K562 (cell line): ENCODE results near the gene SAT2. TPM values are rescaled to one million over a fixed set of nuclear protein-coding genes. Genes with fewer than 3 reads are reported as not detected.

Source experiments
- ATAC-seq: fragments of 200-7000 bp; cut with Tn5 transposase; 3 replicates; pipeline ENCODE4 v1.9.1; 2020; ENCODE audit warnings: moderate library complexity
- BruUV-seq: library from RNA; stranded (reverse); fragments of 400-500 nt; replicated peaks from 2 replicates; lab custom pipeline; 2021; lab: Mats Ljungman, UMichigan
- CTCF ChIA-PET: fragments of 300-600 bp; formaldehyde crosslinking; extraction: SDS; loops from one replicate; lab custom pipeline; 2021; ENCODE audit warnings: low intra/inter-chr PET ratio; lab: Yijun Ruan, JAX
- POLR2A ChIA-PET: fragments of 300-600, 350-650 bp; sonication (Branson Sonifier 250); formaldehyde crosslinking; extraction: SDS; loops from one replicate; lab custom pipeline; 2021; ENCODE audit warnings: antibody characterized with exemption, inconsistent platforms; lab: Yijun Ruan, JAX
- DNase-seq, 4 experiments: peaks; one replicate each; pipeline versions ENCODE4 v3.0.0 to v3.0.0-alpha.2; 2011 to 2018; ENCODE audit warnings: low spot score in 3 of 4, mixed read lengths in 3 of 4; ENCODE audit errors: extremely low read depth in 1 of 4
- FAIRE-seq: peaks from 2 replicates; lab custom pipeline; 2011; peaks lifted over from hg19 to GRCh38; lab: Jason Lieb, UNC
- H2AFZ ChIP-seq: 2 replicates; pipeline ENCODE4 v1.6.0; 2011; ENCODE audit warnings: low read depth, low read length, control low read depth, inconsistent platforms
- H3K27ac ChIP-seq: fragments of 200-600 bp; 3 replicates; pipeline ENCODE4 v1.8.0; 2011; ENCODE audit warnings: low read depth, mild to moderate bottlenecking, control low read depth, inconsistent platforms, low read length, moderate library complexity, mixed read lengths; ENCODE audit errors: extremely low read depth
- H3K27me3 ChIP-seq, 2 experiments: fragments of 300-600 bp in 1 of 2; 2 replicates in 1 of 2; 3 replicates in 1 of 2; pipeline versions ENCODE4 v1.6.0 to v1.8.0; 2011; ENCODE audit warnings: inconsistent platforms in 2 of 2, low read length in 2 of 2, mild to moderate bottlenecking in 1 of 2, mixed read lengths in 1 of 2, moderate library complexity in 1 of 2; ENCODE audit not compliant: control insufficient read depth in 2 of 2, insufficient read depth in 2 of 2
- H3K36me3 ChIP-seq: fragments of 300-600 bp; 3 replicates; pipeline ENCODE4 v1.8.0; 2011; ENCODE audit warnings: mild to moderate bottlenecking, low read length, inconsistent platforms; ENCODE audit not compliant: control insufficient read depth, insufficient read depth
- H3K4me1 ChIP-seq, 2 experiments: fragments of 200-600 bp in 1 of 2; replicated peaks in 1 of 2; 2 replicates in 1 of 2; 3 replicates in 1 of 2; pipeline versions ENCODE4 v1.5.1 to v1.8.0; 2011; ENCODE audit warnings: inconsistent platforms in 2 of 2, low read length in 2 of 2, mild to moderate bottlenecking in 1 of 2, mixed read lengths in 1 of 2, moderate library complexity in 1 of 2; ENCODE audit not compliant: control insufficient read depth in 2 of 2, insufficient read depth in 2 of 2
- H3K4me2 ChIP-seq: 2 replicates; pipeline ENCODE4 v1.6.1; 2011; ENCODE audit warnings: low read length, control low read depth, inconsistent platforms, mixed read lengths; ENCODE audit not compliant: insufficient read depth
- H3K4me3 ChIP-seq: fragments of 200-600 bp; sonication (generic), shearing (Covaris generic); 2 replicates; pipeline ENCODE4 v1.5.1; 2016; ENCODE audit warnings: control low read depth, inconsistent platforms
- H3K79me2 ChIP-seq: fragments of 200-600 bp; 3 replicates; pipeline ENCODE4 v1.8.0; 2011; ENCODE audit warnings: low read length, inconsistent platforms; ENCODE audit not compliant: control insufficient read depth, insufficient read depth
- H3K9ac ChIP-seq, 2 experiments: 2 replicates each; pipeline versions ENCODE4 v1.6.0 to v1.6.1; 2011; ENCODE audit warnings: low read depth in 2 of 2, low read length in 2 of 2, control low read depth in 1 of 2, inconsistent platforms in 1 of 2, mild to moderate bottlenecking in 1 of 2, mixed read lengths in 1 of 2; ENCODE audit not compliant: insufficient read depth in 1 of 2
- H3K9me1 ChIP-seq: one replicate; pipeline ENCODE4 v1.6.0; 2011; ENCODE audit warnings: inconsistent platforms, mild to moderate bottlenecking, low read length, moderate library complexity; ENCODE audit not compliant: control insufficient read depth, insufficient read depth
- H3K9me3 ChIP-seq: replicated peaks from 2 replicates; pipeline ENCODE4 v1.5.1; 2011; ENCODE audit warnings: low read depth, low read length, inconsistent platforms; ENCODE audit not compliant: control insufficient read depth, insufficient read depth
- H4K20me1 ChIP-seq: replicated peaks from 2 replicates; pipeline ENCODE4 v1.6.1; 2011; ENCODE audit warnings: low read length, inconsistent platforms, mixed read lengths; ENCODE audit not compliant: control insufficient read depth, insufficient read depth
- CCAR2 ChIP-seq: fragments of 200-400 bp; formaldehyde crosslinking; IDR thresholded peaks from 2 replicates; pipeline ENCODE4 v1.6.1; 2017; ENCODE audit warnings: mild to moderate bottlenecking, low read depth, low read length
- CHD1 ChIP-seq: fragments of 200-600 bp; sonication (generic); IDR thresholded peaks from one replicate; pipeline ENCODE4 v1.6.1; 2012; ENCODE audit warnings: mild to moderate bottlenecking, moderate library complexity, low read length, inconsistent platforms
- ETV5 ChIP-seq: sonication (generic); formaldehyde crosslinking; IDR thresholded peaks from 2 replicates; pipeline ENCODE4 v1.4.0; 2020; ENCODE audit warnings: low read depth, mild to moderate bottlenecking, missing genetic modification reagents
- FOXJ3 ChIP-seq: sonication (generic); formaldehyde crosslinking; IDR thresholded peaks from 2 replicates; pipeline ENCODE4 v1.4.0; 2020; ENCODE audit warnings: mild to moderate bottlenecking, missing genetic modification reagents
- GABPB1 ChIP-seq: sonication (generic); formaldehyde crosslinking; IDR thresholded peaks from 2 replicates; pipeline ENCODE4 v1.8.0; 2022; ENCODE audit warnings: mild to moderate bottlenecking, missing genetic modification reagents
- LCOR ChIP-seq: sonication (generic); formaldehyde crosslinking; IDR thresholded peaks from 2 replicates; pipeline ENCODE4 v1.8.0; 2022; ENCODE audit warnings: mild to moderate bottlenecking, missing genetic modification reagents
- NFYB ChIP-seq: IDR thresholded peaks from 2 replicates; pipeline ENCODE4 v1.6.1; 2011; ENCODE audit warnings: mild to moderate bottlenecking, moderate library complexity; ENCODE audit not compliant: insufficient read length; ENCODE audit errors: extremely low read depth
- RNF219 ChIP-seq: fragments of 250-450 bp; sonication (Bioruptor Pico); IDR thresholded peaks from 2 replicates; pipeline ENCODE4 v1.5.0; 2022; ENCODE audit warnings: mild to moderate bottlenecking
- SAFB2 ChIP-seq: fragments of 200-400 bp; formaldehyde crosslinking; IDR thresholded peaks from 2 replicates; pipeline ENCODE4 v1.6.1; 2018; ENCODE audit warnings: borderline replicate concordance, low read length, low read depth, moderate library complexity; ENCODE audit not compliant: severe bottlenecking
- STAG1 ChIP-seq: sonication (generic); formaldehyde crosslinking; IDR thresholded peaks from 2 replicates; pipeline ENCODE4 v1.5.0; 2020; ENCODE audit warnings: missing genetic modification reagents, borderline replicate concordance
- TCF7L2 ChIP-seq: fragments of 150-350 bp; IDR thresholded peaks from 2 replicates; pipeline ENCODE4 v1.6.1; 2016; ENCODE audit warnings: low read depth, mild to moderate bottlenecking, low read length, moderate library complexity
- ZNF133 ChIP-seq: fragments of 250-450 bp; sonication (Bioruptor Pico); IDR thresholded peaks from 2 replicates; pipeline ENCODE4 v1.4.0; 2020; ENCODE audit warnings: mild to moderate bottlenecking
- ZNF3 ChIP-seq: fragments of 250-450 bp; sonication (Bioruptor Pico); IDR thresholded peaks from 2 replicates; pipeline ENCODE4 v1.5.0; 2021; ENCODE audit warnings: mild to moderate bottlenecking, moderate library complexity
- ZNF696 ChIP-seq: fragments of 250-450 bp; sonication (Bioruptor Pico); conservative IDR thresholded peaks from 2 replicates; pipeline ENCODE4 v1.4.0; 2020; ENCODE audit warnings: mild to moderate bottlenecking, moderate library complexity
- WGBS: fragments of 100-300 bp; shearing (Covaris generic); methylation state at CpG from one replicate; pipeline ENCODE4 v1.1.6; 2016; ENCODE audit warnings: low coverage, mixed read lengths; ENCODE audit not compliant: insufficient coverage; ENCODE audit errors: missing lambda C conversion rate; 5-methylcytosine and 5-hydroxymethylcytosine counted together
- in situ Hi-C: fragments of 300-500 bp; cut with MboI; formaldehyde crosslinking; loops from 4 replicates; pipeline ENCODE4 v1.15.0; 2018; ENCODE audit warnings: inconsistent platforms, mixed read lengths
- intact Hi-C: fragments of 100-400 bp; cut with micrococcal nuclease; formaldehyde crosslinking; loops from 2 replicates; pipeline ENCODE4 v1.14.2; 2022
- polyA plus RNA-seq, 8 experiments: library from polyadenylated mRNA; depleted of rRNA in 4 of 8; stranded (reverse) in 5 of 8; unstranded in 3 of 8; fragments of >200 nt; fragmentation: Nextera tagmentation in 2 of 8; fragmentation: Illumina TruSeq in 1 of 8; extraction: Ambion mirVana in 2 of 8; extraction: Trizol in 1 of 8; gene quantifications; 2 replicates each; pipeline versions ENCODE4 v1.2.1 to v1.2.3, GENCODE V29; 2011 to 2014; ENCODE audit warnings: inconsistent platforms in 1 of 8, missing spikeins in 1 of 8
- total RNA-seq, 7 experiments: library from RNA; depleted of rRNA in 6 of 7; stranded (reverse); fragments of >200 nt in 6 of 7; fragmentation: Illumina TruSeq in 2 of 7; extraction: Trizol in 2 of 7; gene quantifications; 2 replicates each; pipeline versions ENCODE4 v1.2.1 to v1.2.3, GENCODE V29; 2011 to 2021; ENCODE audit warnings: low replicate concordance in 1 of 7
- TF ChIP-seq, protein P1 (sequence below): fragments of 250-450 bp; sonication (Bioruptor Pico); IDR thresholded peaks from 2 replicates; pipeline ENCODE4 v1.4.0; 2020; ENCODE audit warnings: mild to moderate bottlenecking, moderate library complexity

SAT2 gene
- total and polyA plus RNA-seq, 9 of the 15 experiments (the other 6 are each of a cell fraction or from before 2014, with no cell fraction given), result 2.0 to 8.0 (median 5.3) TPM

DNA sequence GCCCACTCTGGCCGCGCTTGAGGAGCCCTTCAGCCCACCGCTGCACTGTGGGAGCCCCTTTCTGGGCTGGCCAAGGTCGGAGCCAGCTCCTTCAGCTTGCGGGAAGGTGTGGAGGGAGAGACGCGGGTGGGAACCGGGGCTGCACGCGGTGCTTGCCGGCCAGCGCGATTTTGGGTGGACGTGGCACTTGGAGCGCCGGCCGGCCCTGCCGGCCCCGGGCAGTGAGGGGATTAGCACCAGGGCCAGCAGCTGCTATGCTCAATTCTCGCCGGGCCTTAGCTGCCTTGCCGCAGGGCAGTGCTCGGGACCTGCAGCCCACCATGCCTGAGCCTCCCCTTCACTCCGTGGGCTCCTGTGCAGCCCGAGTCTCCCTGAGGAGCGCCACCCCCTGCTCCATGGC, 13.2 kb upstream of the SAT2 start:
- H3K9me3 ChIP-seq, result no peaks in the 10 kb centered on the region; the same call in 1 of the 2 replicates
- H3K27me3 ChIP-seq, result no peaks in the 10 kb centered on the region
- no peak overlapping the region for H3K4me2 ChIP-seq
- H3K4me1 ChIP-seq, result peaks cover 0 to 6% of the 10 kb centered on the region in 2 experiments; a peak in 2 of 5 replicates
- H4K20me1 ChIP-seq, result no peaks in the 10 kb centered on the region
- ChIA-PET CTCF (no interaction called here), POLR2A (interaction anchor here (0.8 to 2.3 kb wide), 5 partner anchors 9 to 65 kb away, joined by 3 to 16 read pairs (median 4); partner anchors contain the start of genes ATP1B2, MPDU1 and TP53)
- intact Hi-C loops (no loop called here), in situ Hi-C loops (no loop called here)
- no peaks in the 10 kb centered on the region for H3K79me2 ChIP-seq
- no peaks in the 10 kb centered on the region for H3K9me1 ChIP-seq
- 78% methylated on average over 8 of the region's 26 CpGs for WGBS
- DNase-seq, result no peak
- no TSS peak for BruUV-seq
- H3K4me3 ChIP-seq, result no peak overlapping the region
- no peak for FAIRE-seq
- no peak overlapping the region for H2AFZ ChIP-seq
- no peaks in the 10 kb centered on the region for H3K36me3 ChIP-seq
- no peak overlapping the region for H3K27ac ChIP-seq
- H3K9ac ChIP-seq, result no peak overlapping the region
- TF ChIP-seq ETV5 (CRISPR knock-in tag) (no peak), SAFB2 (no peak), CHD1 (no peak), TCF7L2 (no peak), STAG1 (CRISPR knock-in tag) (no peak), FOXJ3 (CRISPR knock-in tag) (no peak), CCAR2 (no peak), ZNF133 (CRISPR knock-in tag) (no peak), ZNF3 (CRISPR knock-in tag) (no peak), RNF219 (CRISPR knock-in tag) (no peak), LCOR (CRISPR knock-in tag) (no peak), NFYB (no peak), ZNF696 (no peak), GABPB1 (no peak)
- TF ChIP-seq, protein P1, sequence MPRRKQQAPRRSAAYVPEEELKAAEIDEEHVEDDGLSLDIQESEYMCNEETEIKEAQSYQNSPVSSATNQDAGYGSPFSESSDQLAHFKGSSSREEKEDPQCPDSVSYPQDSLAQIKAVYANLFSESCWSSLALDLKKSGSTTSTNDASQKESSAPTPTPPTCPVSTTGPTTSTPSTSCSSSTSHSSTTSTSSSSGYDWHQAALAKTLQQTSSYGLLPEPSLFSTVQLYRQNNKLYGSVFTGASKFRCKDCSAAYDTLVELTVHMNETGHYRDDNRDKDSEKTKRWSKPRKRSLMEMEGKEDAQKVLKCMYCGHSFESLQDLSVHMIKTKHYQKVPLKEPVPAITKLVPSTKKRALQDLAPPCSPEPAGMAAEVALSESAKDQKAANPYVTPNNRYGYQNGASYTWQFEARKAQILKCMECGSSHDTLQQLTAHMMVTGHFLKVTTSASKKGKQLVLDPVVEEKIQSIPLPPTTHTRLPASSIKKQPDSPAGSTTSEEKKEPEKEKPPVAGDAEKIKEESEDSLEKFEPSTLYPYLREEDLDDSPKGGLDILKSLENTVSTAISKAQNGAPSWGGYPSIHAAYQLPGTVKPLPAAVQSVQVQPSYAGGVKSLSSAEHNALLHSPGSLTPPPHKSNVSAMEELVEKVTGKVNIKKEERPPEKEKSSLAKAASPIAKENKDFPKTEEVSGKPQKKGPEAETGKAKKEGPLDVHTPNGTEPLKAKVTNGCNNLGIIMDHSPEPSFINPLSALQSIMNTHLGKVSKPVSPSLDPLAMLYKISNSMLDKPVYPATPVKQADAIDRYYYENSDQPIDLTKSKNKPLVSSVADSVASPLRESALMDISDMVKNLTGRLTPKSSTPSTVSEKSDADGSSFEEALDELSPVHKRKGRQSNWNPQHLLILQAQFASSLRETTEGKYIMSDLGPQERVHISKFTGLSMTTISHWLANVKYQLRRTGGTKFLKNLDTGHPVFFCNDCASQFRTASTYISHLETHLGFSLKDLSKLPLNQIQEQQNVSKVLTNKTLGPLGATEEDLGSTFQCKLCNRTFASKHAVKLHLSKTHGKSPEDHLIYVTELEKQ (CRISPR knock-in tag), result no peak
- no peak for ATAC-seq
